ENCODE data around the gene KIAA0753. TPM values are rescaled to one million over a fixed set of nuclear protein-coding genes. Genes with fewer than 3 reads are reported as not detected.

The KIAA0753 gene
- total and polyA plus RNA-seq, 2 of the 8 experiments (the other 6 are each of a cell fraction or from before 2014, with no cell fraction given) = 5.0 to 27.1 TPM

- peak; percentile 17 to 27 (median 19); a peak in 2 of 4 replicates for TF ChIP-seq CTCF (IDR thresholded peaks at IDR 0.05; ENCODE audit: control extremely low read depth in 1 of 3, insufficient read depth in 1 of 3, low read depth in 1 of 3, low read length in 3 of 3)
- TF ChIP-seq CBX5 (IDR thresholded peaks at IDR 0.05; ENCODE audit: low read depth, low read length) = no peak
- TF ChIP-seq RFX5 (IDR thresholded peaks at IDR 0.05; ENCODE audit: borderline replicate concordance, low read depth, low read length) = 0 out of 2 replicates have a peak, but pooled peaks have one; percentile 31
- no peak for TF ChIP-seq BACH1 (IDR thresholded peaks at IDR 0.05; ENCODE audit: low read length)
- TF ChIP-seq NRF1 (IDR thresholded peaks at IDR 0.05; ENCODE audit: low read depth, low read length) = no peak
- no peak for TF ChIP-seq RNF2 (IDR thresholded peaks at IDR 0.05; ENCODE audit: borderline replicate concordance, low read depth, low read length, missing control alignments, poor library complexity, severe bottlenecking)
- TF ChIP-seq SUZ12 (IDR thresholded peaks at IDR 0.05; ENCODE audit: low read length) = peak; percentile 54
- no peak for TF ChIP-seq SP1 (IDR thresholded peaks at IDR 0.05; ENCODE audit: low read depth, low read length)
- TF ChIP-seq CHD1 (IDR thresholded peaks at IDR 0.05; ENCODE audit: low read depth, low read length) = no peak
- TF ChIP-seq HDAC6 (IDR thresholded peaks at IDR 0.05; ENCODE audit: low read depth, low read length) = no peak
These were observed 14.6 kb upstream of the KIAA0753 start (continued) for GRCh38 chr17:6654841-6655731.
